ENCODE results near the gene UNC93A.
"Not testable (repeated sequence)": the region's sequence is repeated elsewhere in the genome, so short reads cannot be mapped to it uniquely, and the experiment has no call there.

UNC93A gene

DNA sequence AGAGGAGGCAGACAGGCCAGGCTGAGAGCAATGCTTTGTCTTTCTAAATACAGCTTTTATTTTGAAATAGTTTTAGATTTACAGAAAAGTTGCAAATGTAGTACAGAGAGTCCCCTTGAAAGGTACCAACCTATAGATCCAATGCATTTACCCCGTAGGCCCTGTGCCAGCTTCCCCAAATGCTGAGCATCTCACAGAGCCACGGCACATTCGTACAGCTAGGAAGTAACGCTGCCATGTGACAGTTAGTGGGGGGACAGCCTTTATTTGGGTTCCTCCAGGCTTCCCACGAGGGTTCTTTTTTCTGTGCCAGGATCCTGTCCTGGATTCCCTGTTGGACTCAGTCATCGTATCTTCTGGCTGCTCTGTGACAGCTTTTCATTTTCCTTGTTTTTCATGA is 20.6 kb downstream of the UNC93A start:
- DNase-seq (ENCODE audit: low read depth), result not testable (repeated sequence)

- no peak for DNase-seq (ENCODE audit: low read depth)
Observed at GRCh38 chr6:167314180-167314821, 23.2 kb downstream of the UNC93A start.

DNA sequence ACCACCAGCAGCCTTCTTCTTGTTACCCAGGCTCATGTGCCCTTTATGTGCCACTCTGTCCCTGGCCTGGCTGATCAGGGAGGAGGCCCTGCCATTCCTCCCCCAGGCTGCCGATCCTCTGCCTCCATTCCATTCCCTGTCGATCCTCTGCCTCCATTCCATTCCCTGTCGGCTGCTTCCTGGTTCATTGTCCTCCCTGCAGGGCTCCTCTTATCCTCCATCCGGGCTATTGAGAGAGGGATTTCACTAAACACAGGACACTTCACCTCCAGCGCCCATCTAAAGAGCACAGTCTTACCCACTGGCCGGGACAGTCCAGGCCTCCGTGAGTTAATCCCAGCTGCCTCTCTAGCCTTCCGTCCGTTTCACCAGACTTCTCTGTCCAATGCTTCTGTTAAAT is 26.1 kb downstream of the UNC93A start:
- no peak for DNase-seq (ENCODE audit: low read depth)

GRCh38 chr6:167318354-167318753 is 27.2 kb downstream of the UNC93A start:
- DNase-seq (ENCODE audit: low read depth), result not testable (repeated sequence)

DNA sequence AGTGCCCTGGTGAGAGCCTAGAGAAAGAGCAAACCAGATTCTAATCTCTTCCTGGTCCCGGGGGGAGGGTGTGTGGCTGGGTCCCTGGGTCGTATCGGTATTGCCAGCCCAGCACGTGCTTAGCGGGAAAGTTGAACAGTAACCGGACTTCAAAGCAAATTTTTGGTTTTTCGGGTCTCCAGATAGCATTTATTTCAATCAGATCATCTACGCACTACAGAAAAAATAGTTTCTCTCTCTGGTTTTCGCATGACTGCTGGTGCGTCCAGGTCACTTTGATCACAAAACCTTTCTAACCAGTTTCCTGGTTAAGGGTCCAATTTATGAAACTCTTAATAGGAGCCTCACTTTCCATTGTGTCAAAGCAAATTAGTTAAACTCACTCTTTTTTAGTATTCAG is 27.7 kb downstream of the UNC93A start:
- not testable (repeated sequence) for DNase-seq (ENCODE audit: low read depth)

GRCh38 chr6:167319856-167320753 is 29.0 kb downstream of the UNC93A start:
- not testable (repeated sequence) for DNase-seq (ENCODE audit: low read depth)

- not testable (repeated sequence) for DNase-seq (ENCODE audit: low read depth)
Observed at GRCh38 chr6:167320754-167321056, 29.6 kb downstream of the UNC93A start.

GRCh38 chr6:167321185-167321584 is 30.1 kb downstream of the UNC93A start:
- not testable (repeated sequence) for DNase-seq (ENCODE audit: low read depth)

DNA sequence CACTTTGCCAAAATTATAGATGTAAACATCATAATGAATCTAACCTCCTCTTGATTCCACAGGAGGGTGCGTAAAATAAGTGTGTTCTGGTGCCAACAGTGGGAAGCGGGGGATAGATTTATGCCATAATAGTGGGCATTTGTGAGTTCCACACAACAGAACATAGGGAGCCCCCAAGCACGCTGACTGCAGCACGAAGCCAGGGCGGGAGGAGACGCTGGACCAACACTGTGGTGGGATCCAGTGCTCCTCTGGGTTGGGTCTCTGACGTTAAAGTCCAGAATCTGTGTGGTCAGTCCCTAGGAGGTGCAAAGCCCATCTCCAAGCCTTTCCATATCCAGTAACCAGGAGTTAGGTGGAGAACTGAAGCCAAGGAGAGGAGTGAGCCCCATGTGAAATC is 32.0 kb downstream of the UNC93A start:
- no peak for DNase-seq (ENCODE audit: low read depth)

DNA sequence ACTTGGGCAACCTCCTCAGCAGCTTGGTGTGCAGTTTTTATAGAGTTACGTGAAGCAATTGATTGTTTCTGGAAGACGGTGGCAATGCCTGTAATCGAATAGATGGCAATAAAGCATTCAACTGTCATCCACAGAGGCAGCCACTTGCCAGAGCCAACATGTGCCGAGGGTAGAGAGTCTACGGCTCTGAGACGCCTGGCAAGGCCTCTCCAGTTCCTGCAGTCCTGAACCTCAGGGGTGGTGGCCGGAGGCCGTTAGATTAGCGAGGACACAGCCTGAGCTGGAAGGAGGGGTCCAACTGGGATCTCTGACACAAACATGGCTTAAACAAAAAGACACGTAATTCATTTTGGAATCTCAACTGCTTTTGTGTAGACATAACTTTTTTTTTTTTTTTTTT is 33.0 kb downstream of the UNC93A start:
- no peak for DNase-seq (ENCODE audit: low read depth)

- no peak for DNase-seq (ENCODE audit: low read depth)
Observed at GRCh38 chr6:167325766-167326165, 34.7 kb downstream of the UNC93A start.

GRCh38 chr6:167327391-167327790 is 36.3 kb downstream of the UNC93A start:
- DNase-seq (ENCODE audit: low read depth), result no peak

- no peak for DNase-seq (ENCODE audit: low read depth)
Observed at GRCh38 chr6:167328086-167328485, 37.0 kb downstream of the UNC93A start.

DNA sequence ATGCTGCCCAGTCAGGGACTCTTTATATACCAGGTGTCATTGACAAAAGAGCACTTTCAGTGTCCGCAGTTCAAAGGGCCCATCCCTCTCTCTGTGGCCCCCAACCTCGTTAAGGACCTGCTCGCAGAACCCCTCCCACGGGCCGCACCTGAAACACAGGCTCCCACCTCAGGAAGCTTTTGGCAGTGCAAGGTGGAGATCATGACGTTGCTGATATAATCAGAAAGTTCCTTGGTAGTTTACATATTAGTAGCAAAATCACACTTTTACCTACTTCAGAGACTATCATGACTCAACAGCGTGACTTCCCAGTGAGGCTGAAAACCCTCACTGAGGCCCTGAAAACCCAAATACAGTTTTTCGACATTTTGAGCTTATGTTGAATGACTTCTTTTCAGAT is 37.9 kb downstream of the UNC93A start:
- no peak for DNase-seq (ENCODE audit: low read depth)

DNA sequence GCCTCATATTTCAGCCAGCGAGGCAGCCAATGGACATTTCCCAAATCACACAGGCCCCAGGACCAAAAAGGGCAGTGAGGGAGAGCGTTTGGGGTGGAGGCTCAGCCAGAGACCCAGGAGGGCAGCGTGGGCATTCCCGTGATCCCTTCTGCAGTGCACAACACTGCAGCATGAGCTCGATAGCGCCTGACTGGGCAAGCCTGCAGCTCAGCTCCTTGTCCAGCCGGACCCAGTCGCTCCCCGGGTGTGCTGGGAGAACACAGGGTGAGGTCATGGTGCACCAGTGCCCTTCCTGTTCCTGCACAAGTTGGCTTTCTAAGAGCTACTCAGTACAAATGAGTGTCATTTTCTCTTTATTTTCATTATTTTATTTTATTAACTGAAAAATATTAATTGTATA is 39.6 kb downstream of the UNC93A start:
- DNase-seq (ENCODE audit: low read depth), result no peak

DNA sequence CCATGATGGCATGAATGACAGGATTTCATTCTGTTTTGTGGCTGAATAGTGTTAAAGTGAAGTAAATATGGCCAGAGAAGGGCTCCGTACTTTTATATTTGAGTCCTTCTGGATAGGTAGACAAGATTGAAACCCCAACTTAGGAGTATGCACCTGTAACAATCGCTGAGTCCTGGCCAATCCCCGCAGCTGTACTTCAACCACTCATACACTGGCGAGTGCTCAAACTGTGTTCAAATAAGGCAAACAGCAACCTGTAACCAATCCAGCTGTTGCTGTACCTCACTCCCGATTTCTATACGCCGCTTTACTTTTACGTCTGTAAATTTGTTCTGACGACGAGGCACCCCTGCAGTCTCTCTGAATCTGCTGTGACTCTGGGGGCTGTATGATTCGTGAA is 40.5 kb downstream of the UNC93A start:
- no peak for DNase-seq (ENCODE audit: low read depth)

DNA sequence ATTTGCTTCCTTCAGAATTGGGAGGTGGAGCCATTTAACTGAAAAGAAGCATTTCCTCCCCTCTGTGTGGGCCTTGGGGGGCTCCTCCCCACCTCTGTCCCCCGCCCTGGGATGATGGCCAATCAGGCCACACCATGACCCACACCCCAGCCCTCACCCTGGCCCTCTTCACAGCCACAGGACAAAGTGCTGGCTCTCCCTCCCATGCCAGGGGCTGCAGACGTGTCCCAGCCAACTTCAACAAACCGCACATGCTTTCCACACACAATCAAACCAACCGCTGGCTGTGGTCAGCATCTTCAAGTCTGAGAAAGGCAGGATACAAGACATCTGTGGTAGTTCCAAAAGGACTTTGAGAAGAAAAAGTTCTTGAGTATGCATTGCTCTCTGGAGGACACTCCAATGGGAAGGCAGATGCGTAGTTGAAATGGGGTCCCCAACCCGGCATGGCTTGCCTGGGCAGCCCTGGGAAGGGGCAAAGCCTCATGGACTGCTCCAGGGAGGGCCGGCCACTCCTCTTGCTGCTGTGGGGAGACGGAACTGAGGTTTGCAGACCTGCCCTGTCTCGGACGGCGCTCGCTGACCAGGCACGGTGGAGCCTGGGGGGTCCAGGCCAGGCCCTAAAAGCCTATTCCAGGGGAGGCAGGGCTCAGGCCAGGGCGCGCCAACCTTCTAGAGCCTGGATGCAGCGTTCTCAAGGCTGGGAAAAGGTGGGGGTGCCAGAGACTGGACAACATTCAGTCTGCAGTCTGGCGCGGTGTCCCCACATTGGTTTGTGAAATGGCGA is 45.9 kb downstream of the UNC93A start:
- DNase-seq (ENCODE audit: low read depth), result no peak

DNA sequence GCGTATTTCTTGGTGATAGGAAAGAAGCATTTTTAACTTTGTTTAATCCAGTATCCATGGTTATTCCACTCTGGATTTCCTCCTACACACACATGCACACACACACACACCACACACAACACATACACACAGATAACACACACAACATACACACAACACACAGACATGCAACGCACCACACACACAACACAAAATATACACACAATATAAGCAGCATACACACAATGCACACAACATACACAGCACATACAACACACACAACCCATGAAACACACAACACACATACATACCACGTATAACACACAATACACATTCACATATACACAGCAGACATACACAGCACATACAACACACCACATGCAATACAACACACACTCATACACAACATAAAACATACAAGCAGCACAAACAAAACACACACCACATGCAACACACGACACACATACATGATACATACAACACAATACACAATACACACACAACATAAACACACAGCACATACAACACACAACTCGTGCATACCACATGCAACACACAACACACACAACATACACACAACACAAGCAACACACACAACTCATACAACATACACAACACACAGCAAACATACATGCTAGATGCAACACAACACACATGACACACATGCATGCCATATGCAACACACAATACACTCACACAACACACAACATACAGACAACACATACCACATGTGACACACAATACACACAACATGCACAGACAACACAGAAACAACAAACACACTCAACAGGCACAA is 46.7 kb downstream of the UNC93A start:
- DNase-seq (ENCODE audit: low read depth), result no peak

GRCh38 chr6:167338541-167339117 is 47.5 kb downstream of the UNC93A start:
- no peak for DNase-seq (ENCODE audit: low read depth)

DNA sequence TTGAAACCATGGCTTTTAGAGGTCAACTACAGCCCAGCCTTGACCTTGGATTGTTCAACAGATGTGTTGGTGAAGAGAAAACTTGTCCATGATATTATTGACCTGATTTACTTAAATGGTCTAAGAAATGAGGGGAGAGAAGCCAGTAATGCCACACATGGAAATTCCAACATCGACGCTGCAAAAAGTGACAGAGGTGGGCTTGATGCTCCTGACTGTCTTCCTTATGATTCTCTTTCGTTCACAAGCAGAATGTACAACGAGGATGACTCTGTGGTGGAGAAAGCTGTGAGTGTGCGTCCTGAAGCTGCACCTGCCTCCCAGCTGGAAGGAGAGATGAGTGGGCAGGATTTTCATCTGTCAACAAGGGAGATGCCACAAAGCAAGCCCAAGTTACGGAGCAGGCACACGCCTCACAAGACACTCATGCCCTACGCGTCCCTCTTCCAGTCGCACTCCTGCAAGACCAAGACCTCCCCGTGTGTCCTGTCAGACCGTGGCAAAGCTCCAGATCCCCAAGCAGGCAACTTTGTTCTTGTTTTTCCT is 50.0 kb downstream of the UNC93A start:
- no peak for DNase-seq (ENCODE audit: low read depth)

Measured in EH (cell line).